Measurements from ENCODE around the gene MDGA2.

MDGA2 gene

DNA sequence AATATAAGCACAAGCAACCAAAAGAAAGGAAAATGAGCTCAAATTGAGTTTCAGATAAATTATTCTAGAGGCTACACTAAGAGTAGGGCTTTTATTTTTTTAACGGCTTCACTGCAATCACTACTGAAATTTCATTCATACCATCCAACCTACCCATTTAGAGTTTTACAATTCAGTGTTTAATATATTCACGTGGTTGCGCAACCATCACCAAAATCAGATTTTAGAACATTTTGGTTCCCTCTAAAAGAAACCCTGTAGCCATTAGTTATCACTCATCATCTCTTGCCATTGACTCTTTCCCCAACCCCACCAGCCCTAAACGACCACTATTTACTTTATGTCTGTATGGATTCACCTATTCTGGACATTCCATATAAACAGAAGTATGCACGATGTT is 401.5 kb downstream of the MDGA2 start:
- TF ChIP-seq EZH2phosphoT487 (conservative IDR thresholded peaks at IDR 0.05; ENCODE audit: low read length), result no peak
- TF ChIP-seq, protein P1, sequence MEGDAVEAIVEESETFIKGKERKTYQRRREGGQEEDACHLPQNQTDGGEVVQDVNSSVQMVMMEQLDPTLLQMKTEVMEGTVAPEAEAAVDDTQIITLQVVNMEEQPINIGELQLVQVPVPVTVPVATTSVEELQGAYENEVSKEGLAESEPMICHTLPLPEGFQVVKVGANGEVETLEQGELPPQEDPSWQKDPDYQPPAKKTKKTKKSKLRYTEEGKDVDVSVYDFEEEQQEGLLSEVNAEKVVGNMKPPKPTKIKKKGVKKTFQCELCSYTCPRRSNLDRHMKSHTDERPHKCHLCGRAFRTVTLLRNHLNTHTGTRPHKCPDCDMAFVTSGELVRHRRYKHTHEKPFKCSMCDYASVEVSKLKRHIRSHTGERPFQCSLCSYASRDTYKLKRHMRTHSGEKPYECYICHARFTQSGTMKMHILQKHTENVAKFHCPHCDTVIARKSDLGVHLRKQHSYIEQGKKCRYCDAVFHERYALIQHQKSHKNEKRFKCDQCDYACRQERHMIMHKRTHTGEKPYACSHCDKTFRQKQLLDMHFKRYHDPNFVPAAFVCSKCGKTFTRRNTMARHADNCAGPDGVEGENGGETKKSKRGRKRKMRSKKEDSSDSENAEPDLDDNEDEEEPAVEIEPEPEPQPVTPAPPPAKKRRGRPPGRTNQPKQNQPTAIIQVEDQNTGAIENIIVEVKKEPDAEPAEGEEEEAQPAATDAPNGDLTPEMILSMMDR (IDR thresholded peaks at IDR 0.05; ENCODE audit: insufficient read depth, low read length, poor library complexity, severe bottlenecking), result no peak
- Histone ChIP-seq H2AFZ (ENCODE audit: low read depth, low read length, severe bottlenecking) (no peak overlapping the region), H3K27ac (ENCODE audit: low read depth, low read length) (no peak overlapping the region), H3K27me3 (ENCODE audit: low read length) (no peaks in the 10 kb centered on the region), H4K20me1 (ENCODE audit: low read depth, low read length) (no peaks in the 10 kb centered on the region), H3K9ac (ENCODE audit: low read length) (no peak overlapping the region), H3K4me3 (ENCODE audit: insufficient read depth, low read length, poor library complexity, severe bottlenecking) (no peak overlapping the region), H3K79me2 (ENCODE audit: insufficient read depth, low read length) (no peaks in the 10 kb centered on the region), H3K9me3 (ENCODE audit: insufficient read depth, low read length) (no peaks in the 10 kb centered on the region), H3K4me2 (ENCODE audit: low read depth, low read length, poor library complexity, severe bottlenecking) (no peak overlapping the region), H3F3A (ENCODE audit: insufficient read depth) (no peaks in the 10 kb centered on the region), H3K36me3 (ENCODE audit: low read length) (no peaks in the 10 kb centered on the region), H3K9me2 (replicated peaks; ENCODE audit: insufficient read depth, low read length) (no peaks in the 10 kb centered on the region)

DNA sequence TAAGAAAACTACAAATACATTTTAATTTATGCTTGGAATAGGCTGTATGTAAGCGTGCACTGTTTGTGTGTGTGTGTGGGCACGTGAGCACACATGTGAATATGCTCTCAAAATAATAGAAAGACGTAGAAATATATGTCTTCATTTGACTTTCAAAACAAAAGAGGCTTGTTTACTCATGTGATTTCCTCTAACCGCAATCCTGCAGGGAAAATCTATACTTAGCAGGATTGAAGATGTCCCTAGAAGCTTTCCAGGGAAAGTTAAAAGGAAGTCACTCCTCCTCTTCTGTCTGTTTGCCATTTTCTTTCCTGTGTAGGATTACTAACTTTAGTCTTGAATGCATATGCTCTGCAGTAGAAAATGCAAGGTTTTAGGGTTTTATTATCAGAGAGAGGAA is 404.7 kb downstream of the MDGA2 start:
- H3K79me2 ChIP-seq (ENCODE audit: insufficient read depth, low read length), result no peaks in the 10 kb centered on the region
- no peak for TF ChIP-seq EZH2phosphoT487 (conservative IDR thresholded peaks at IDR 0.05; ENCODE audit: low read length)
- TF ChIP-seq, protein P1 (IDR thresholded peaks at IDR 0.05; ENCODE audit: insufficient read depth, low read length, poor library complexity, severe bottlenecking), result no peak
- H3K27me3 ChIP-seq (ENCODE audit: low read length), result no peaks in the 10 kb centered on the region
- H3K9ac ChIP-seq (ENCODE audit: low read length), result no peak overlapping the region
- no peaks in the 10 kb centered on the region for H3K9me3 ChIP-seq (ENCODE audit: insufficient read depth, low read length)
- H3K9me2 ChIP-seq (replicated peaks; ENCODE audit: insufficient read depth, low read length), result no peaks in the 10 kb centered on the region
- H3F3A ChIP-seq (ENCODE audit: insufficient read depth), result no peaks in the 10 kb centered on the region
- no peak overlapping the region for H2AFZ ChIP-seq (ENCODE audit: low read depth, low read length, severe bottlenecking)
- H4K20me1 ChIP-seq (ENCODE audit: low read depth, low read length), result no peaks in the 10 kb centered on the region
- no peak overlapping the region for H3K4me2 ChIP-seq (ENCODE audit: low read depth, low read length, poor library complexity, severe bottlenecking)
- no peaks in the 10 kb centered on the region for H3K36me3 ChIP-seq (ENCODE audit: low read length)
- H3K4me3 ChIP-seq (ENCODE audit: insufficient read depth, low read length, poor library complexity, severe bottlenecking), result no peak overlapping the region
- H3K27ac ChIP-seq (ENCODE audit: low read depth, low read length), result no peak overlapping the region

DNA sequence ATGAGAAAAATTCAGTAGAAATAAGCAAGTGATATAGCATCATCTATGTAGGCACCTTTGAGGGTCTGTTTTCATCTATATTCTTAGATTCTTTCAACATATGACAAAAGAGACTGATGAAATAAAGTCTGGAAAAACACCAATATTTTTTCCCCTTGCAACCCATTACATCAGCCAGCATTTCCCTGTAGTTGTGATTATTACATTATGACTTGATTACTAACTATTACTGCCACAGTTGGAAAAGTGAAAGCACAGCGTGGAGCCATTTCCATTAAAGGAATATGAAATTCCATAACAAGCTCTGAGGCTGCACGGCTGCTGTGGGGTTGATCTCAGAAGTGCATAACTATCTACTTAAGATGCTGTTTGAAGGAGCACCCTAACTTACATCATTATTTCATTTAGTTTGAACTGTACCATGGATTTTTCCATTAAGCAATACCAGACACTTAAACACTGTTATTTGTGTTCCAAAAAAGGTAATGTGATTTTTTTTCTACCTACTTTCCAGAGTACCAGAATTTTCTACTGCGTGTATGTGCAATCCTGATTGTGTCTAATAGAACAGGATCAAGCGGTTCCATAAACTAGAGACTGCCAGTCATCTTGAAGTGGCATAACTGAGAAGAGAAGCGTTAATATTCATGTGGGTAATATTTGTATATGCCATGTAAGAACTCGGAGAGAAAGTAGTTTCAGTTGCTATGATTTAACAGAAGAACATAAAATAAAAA is 405.5 kb downstream of the MDGA2 start:
- Histone ChIP-seq H3K36me3 (ENCODE audit: low read length) (no peaks in the 10 kb centered on the region), H3F3A (ENCODE audit: insufficient read depth) (no peaks in the 10 kb centered on the region), H3K4me2 (ENCODE audit: low read depth, low read length, poor library complexity, severe bottlenecking) (no peak overlapping the region), H3K9ac (ENCODE audit: low read length) (no peak overlapping the region), H3K79me2 (ENCODE audit: insufficient read depth, low read length) (no peaks in the 10 kb centered on the region), H4K20me1 (ENCODE audit: low read depth, low read length) (no peaks in the 10 kb centered on the region), H3K27me3 (ENCODE audit: low read length) (no peaks in the 10 kb centered on the region), H3K27ac (ENCODE audit: low read depth, low read length) (no peak overlapping the region), H2AFZ (ENCODE audit: low read depth, low read length, severe bottlenecking) (no peak overlapping the region), H3K9me2 (replicated peaks; ENCODE audit: insufficient read depth, low read length) (no peaks in the 10 kb centered on the region), H3K9me3 (ENCODE audit: insufficient read depth, low read length) (no peaks in the 10 kb centered on the region), H3K4me3 (ENCODE audit: insufficient read depth, low read length, poor library complexity, severe bottlenecking) (no peak overlapping the region)
- TF ChIP-seq, protein P1 (IDR thresholded peaks at IDR 0.05; ENCODE audit: insufficient read depth, low read length, poor library complexity, severe bottlenecking), result no peak
- no peak for TF ChIP-seq EZH2phosphoT487 (conservative IDR thresholded peaks at IDR 0.05; ENCODE audit: low read length)

Data from SU-DHL-6 (cell line).